ENCODE measurements around the gene SERPINE3.

The SERPINE3 gene

DNA sequence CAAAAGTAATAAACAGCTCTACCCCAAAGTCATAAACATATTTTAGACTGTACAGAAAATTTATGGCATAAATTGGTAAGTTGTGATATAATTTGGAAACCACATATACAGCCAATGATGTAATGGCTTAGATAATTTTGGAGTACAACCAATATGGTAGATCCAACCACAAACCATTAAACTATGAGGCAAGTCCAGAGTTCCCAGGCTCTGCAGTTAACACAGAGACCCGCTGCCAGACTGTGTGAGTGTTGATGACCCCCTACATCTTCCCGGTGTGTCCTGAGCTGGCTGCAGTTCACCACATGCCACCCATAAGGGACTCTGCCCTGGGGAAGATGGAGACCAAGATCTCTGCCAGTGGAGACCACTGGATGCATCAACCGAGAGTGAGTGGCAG lies 9.9 kb upstream of the SERPINE3 start:
- H3K9ac ChIP-seq (ENCODE audit: low read length): no peak overlapping the region
- H3K9me3 ChIP-seq (ENCODE audit: low read length): no peaks in the 10 kb centered on the region
- no peak overlapping the region for H3K4me3 ChIP-seq (ENCODE audit: low read depth in 1 of 2, low read length in 2 of 2)
- no peaks in the 10 kb centered on the region for H3K4me1 ChIP-seq (ENCODE audit: insufficient read depth, low read length)
- H3K27ac ChIP-seq (ENCODE audit: low read depth, low read length): no peak overlapping the region
- no peaks in the 10 kb centered on the region for H3K36me3 ChIP-seq (ENCODE audit: insufficient read depth, low read length)
- no peaks in the 10 kb centered on the region for H3K27me3 ChIP-seq (ENCODE audit: control insufficient read depth in 1 of 2, insufficient read depth in 2 of 2, low read length in 2 of 2)

DNA sequence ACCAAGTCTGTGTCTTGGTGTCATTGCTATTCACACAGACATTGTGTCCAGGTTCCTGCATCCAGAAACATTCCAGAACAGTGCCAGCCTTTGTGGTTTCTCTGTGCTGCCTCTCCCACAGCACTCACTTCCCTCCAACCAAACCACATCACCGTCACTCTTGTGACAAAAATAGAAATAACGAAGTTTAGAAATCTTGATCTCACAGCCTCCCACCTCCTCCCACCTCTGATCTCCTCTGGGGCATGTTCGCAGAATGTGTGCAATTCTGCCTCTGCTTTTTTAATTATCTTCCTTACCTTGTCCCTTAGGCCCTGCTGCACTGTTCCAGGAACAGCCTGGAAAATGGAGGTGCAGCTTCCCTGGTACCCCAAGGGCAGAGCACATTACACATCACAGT lies 8.7 kb upstream of the SERPINE3 start:
- Histone ChIP-seq H3K4me3 (ENCODE audit: low read depth in 1 of 2, low read length in 2 of 2) (no peak overlapping the region), H3K36me3 (ENCODE audit: insufficient read depth, low read length) (no peaks in the 10 kb centered on the region), H3K9ac (ENCODE audit: low read length) (no peak overlapping the region), H3K9me3 (ENCODE audit: low read length) (no peaks in the 10 kb centered on the region), H3K4me1 (ENCODE audit: insufficient read depth, low read length) (no peaks in the 10 kb centered on the region), H3K27me3 (ENCODE audit: control insufficient read depth in 1 of 2, insufficient read depth in 2 of 2, low read length in 2 of 2) (no peaks in the 10 kb centered on the region), H3K27ac (ENCODE audit: low read depth, low read length) (no peak overlapping the region)

- H3K27ac ChIP-seq (ENCODE audit: low read depth, low read length): no peak overlapping the region
Measured at GRCh38 chr13:51331354-51331861, 8.1 kb upstream of the SERPINE3 start.

GRCh38 chr13:51332566-51333361 lies 6.7 kb upstream of the SERPINE3 start:
- Histone ChIP-seq H3K4me3 (ENCODE audit: low read depth in 1 of 2, low read length in 2 of 2) (no peak overlapping the region), H3K4me1 (ENCODE audit: insufficient read depth, low read length) (no peaks in the 10 kb centered on the region), H3K9me3 (ENCODE audit: low read length) (no peaks in the 10 kb centered on the region), H3K27me3 (ENCODE audit: control insufficient read depth in 1 of 2, insufficient read depth in 2 of 2, low read length in 2 of 2) (no peaks in the 10 kb centered on the region), H3K27ac (ENCODE audit: low read depth, low read length) (no peak overlapping the region), H3K36me3 (ENCODE audit: insufficient read depth, low read length) (no peaks in the 10 kb centered on the region), H3K9ac (ENCODE audit: low read length) (no peak overlapping the region)

More at GRCh38 chr13:51331354-51331861, 8.1 kb upstream of the SERPINE3 start:
- no peaks in the 10 kb centered on the region for H3K4me1 ChIP-seq (ENCODE audit: insufficient read depth, low read length)
- H3K9me3 ChIP-seq (ENCODE audit: low read length): no peaks in the 10 kb centered on the region
- no peaks in the 10 kb centered on the region for H3K36me3 ChIP-seq (ENCODE audit: insufficient read depth, low read length)
- H3K9ac ChIP-seq (ENCODE audit: low read length): no peak overlapping the region
- no peaks in the 10 kb centered on the region for H3K27me3 ChIP-seq (ENCODE audit: control insufficient read depth in 1 of 2, insufficient read depth in 2 of 2, low read length in 2 of 2)
- no peak overlapping the region for H3K4me3 ChIP-seq (ENCODE audit: low read depth in 1 of 2, low read length in 2 of 2)

GRCh38 chr13:51333421-51333820 lies 6.1 kb upstream of the SERPINE3 start:
- Histone ChIP-seq H3K27ac (ENCODE audit: low read depth, low read length) (no peak overlapping the region), H3K9ac (ENCODE audit: low read length) (no peak overlapping the region), H3K4me3 (ENCODE audit: low read depth in 1 of 2, low read length in 2 of 2) (no peak overlapping the region), H3K4me1 (ENCODE audit: insufficient read depth, low read length) (no peaks in the 10 kb centered on the region), H3K9me3 (ENCODE audit: low read length) (no peaks in the 10 kb centered on the region), H3K36me3 (ENCODE audit: insufficient read depth, low read length) (no peaks in the 10 kb centered on the region), H3K27me3 (ENCODE audit: control insufficient read depth in 1 of 2, insufficient read depth in 2 of 2, low read length in 2 of 2) (no peaks in the 10 kb centered on the region)

GRCh38 chr13:51333826-51334225 lies 5.7 kb upstream of the SERPINE3 start:
- Histone ChIP-seq H3K9ac (ENCODE audit: low read length) (no peak overlapping the region), H3K27ac (ENCODE audit: low read depth, low read length) (no peak overlapping the region)

DNA sequence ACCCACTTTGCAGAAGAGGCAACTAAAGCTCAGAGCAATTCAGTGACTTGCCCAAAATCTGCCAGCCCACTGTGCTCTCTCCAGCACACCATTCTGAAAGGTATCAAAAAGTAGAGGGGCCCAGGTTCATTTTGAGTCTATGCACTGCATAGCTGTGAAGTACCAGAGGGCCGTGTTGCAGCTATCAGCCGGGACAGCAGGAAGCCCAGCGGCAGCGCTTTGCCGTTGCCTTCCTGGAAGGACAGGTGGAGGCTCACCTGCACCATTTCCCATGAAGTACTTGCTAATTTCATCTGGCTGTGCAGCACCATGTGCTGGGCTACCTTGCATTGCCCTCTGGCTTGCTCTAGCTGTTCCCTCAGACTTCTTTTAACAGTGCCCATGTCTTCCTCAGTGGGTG lies 2.7 kb upstream of the SERPINE3 start:
- no peak overlapping the region for H3K4me3 ChIP-seq (ENCODE audit: low read depth in 1 of 2, low read length in 2 of 2)
- no peak overlapping the region for H3K9ac ChIP-seq (ENCODE audit: low read length)
- H3K27me3 ChIP-seq (ENCODE audit: control insufficient read depth in 1 of 2, insufficient read depth in 2 of 2, low read length in 2 of 2): no peaks in the 10 kb centered on the region
- no peaks in the 10 kb centered on the region for H3K9me3 ChIP-seq (ENCODE audit: low read length)
- no peaks in the 10 kb centered on the region for H3K36me3 ChIP-seq (ENCODE audit: insufficient read depth, low read length)
- H3K27ac ChIP-seq (ENCODE audit: low read depth, low read length): no peak overlapping the region
- H3K4me1 ChIP-seq (ENCODE audit: insufficient read depth, low read length): no peaks in the 10 kb centered on the region

More at GRCh38 chr13:51333826-51334225, 5.7 kb upstream of the SERPINE3 start:
- no peaks in the 10 kb centered on the region for H3K4me1 ChIP-seq (ENCODE audit: insufficient read depth, low read length)
- no peak overlapping the region for H3K4me3 ChIP-seq (ENCODE audit: low read depth in 1 of 2, low read length in 2 of 2)
- H3K36me3 ChIP-seq (ENCODE audit: insufficient read depth, low read length): no peaks in the 10 kb centered on the region
- no peaks in the 10 kb centered on the region for H3K27me3 ChIP-seq (ENCODE audit: control insufficient read depth in 1 of 2, insufficient read depth in 2 of 2, low read length in 2 of 2)
- no peaks in the 10 kb centered on the region for H3K9me3 ChIP-seq (ENCODE audit: low read length)

DNA sequence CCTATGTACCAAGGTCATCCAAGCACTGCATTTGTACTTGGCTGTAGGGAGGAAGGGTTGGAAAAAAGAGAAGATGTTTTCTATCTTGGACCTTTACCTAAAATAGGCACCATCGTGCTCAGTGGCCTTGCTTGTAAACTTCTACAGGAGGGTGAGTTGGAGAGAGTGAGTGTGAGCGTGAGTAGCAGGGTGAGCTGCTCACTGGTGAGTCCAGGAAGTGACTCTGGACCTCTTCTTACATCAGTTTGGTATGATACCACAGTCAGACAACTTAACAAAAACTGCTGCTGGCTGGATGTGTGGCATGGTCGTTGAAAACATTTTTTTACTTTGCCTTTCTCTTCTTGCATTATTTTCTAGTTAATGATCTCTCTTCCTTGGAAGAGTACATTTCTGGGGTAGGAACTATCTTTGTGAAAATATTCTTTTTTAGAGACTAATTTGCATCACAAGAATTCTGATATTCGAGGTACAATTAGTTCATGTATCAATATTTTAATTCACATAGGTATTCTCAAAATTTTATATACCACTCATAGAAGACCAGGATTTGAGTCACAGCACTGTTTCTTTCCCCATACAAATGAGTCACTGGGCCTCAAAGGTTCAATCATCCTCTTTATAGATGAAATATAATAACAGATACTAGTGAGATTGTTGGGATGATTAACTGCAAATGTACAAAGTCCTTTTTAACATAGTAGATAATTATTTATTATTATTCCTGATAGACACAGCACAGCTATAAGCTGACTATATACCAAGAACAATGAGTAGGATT lies 651 bp downstream of the SERPINE3 start:
- no peaks in the 10 kb centered on the region for H3K4me1 ChIP-seq (ENCODE audit: insufficient read depth, low read length)
- H3K27ac ChIP-seq (ENCODE audit: low read depth, low read length): no peak overlapping the region
- H3K4me3 ChIP-seq (ENCODE audit: low read depth in 1 of 2, low read length in 2 of 2): no peak overlapping the region
- no peaks in the 10 kb centered on the region for H3K9me3 ChIP-seq (ENCODE audit: low read length)
- H3K9ac ChIP-seq (ENCODE audit: low read length): no peak overlapping the region
- H3K36me3 ChIP-seq (ENCODE audit: insufficient read depth, low read length): no peaks in the 10 kb centered on the region
- no peaks in the 10 kb centered on the region for H3K27me3 ChIP-seq (ENCODE audit: control insufficient read depth in 1 of 2, insufficient read depth in 2 of 2, low read length in 2 of 2)

- H3K36me3 ChIP-seq (ENCODE audit: insufficient read depth, low read length): no peaks in the 10 kb centered on the region
- no peak overlapping the region for H3K4me3 ChIP-seq (ENCODE audit: low read depth in 1 of 2, low read length in 2 of 2)
- H3K27ac ChIP-seq (ENCODE audit: low read depth, low read length): no peak overlapping the region
Measured at GRCh38 chr13:51341232-51341631, 1.7 kb downstream of the SERPINE3 start.

DNA sequence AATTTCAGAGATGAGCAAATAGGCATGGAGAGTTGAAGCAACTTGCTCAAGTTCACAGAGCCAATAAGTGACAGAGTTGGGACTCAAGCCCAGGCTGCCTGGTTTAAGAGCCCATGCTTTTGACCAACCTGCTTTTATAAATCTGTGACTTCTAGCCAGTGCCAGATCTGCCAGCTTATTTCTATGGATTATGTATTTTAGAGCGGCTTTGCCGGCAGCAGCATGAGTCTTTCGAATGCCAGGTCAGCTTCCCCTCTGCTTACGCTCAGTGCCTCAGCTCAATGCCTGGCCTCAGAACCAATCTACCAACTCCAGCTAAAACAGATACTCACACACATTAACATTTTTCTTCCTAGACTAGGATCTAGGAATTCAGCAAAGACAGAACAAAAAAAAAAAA lies 2.3 kb downstream of the SERPINE3 start:
- Histone ChIP-seq H3K27me3 (ENCODE audit: control insufficient read depth in 1 of 2, insufficient read depth in 2 of 2, low read length in 2 of 2) (no peaks in the 10 kb centered on the region), H3K36me3 (ENCODE audit: insufficient read depth, low read length) (no peaks in the 10 kb centered on the region), H3K4me1 (ENCODE audit: insufficient read depth, low read length) (no peaks in the 10 kb centered on the region), H3K4me3 (ENCODE audit: low read depth in 1 of 2, low read length in 2 of 2) (no peak overlapping the region), H3K9ac (ENCODE audit: low read length) (no peak overlapping the region), H3K27ac (ENCODE audit: low read depth, low read length) (no peak overlapping the region), H3K9me3 (ENCODE audit: low read length) (no peaks in the 10 kb centered on the region)

More at GRCh38 chr13:51341232-51341631, 1.7 kb downstream of the SERPINE3 start:
- Histone ChIP-seq H3K9ac (ENCODE audit: low read length) (no peak overlapping the region), H3K9me3 (ENCODE audit: low read length) (no peaks in the 10 kb centered on the region), H3K27me3 (ENCODE audit: control insufficient read depth in 1 of 2, insufficient read depth in 2 of 2, low read length in 2 of 2) (no peaks in the 10 kb centered on the region), H3K4me1 (ENCODE audit: insufficient read depth, low read length) (no peaks in the 10 kb centered on the region)

GRCh38 chr13:51342706-51343105 lies 3.2 kb downstream of the SERPINE3 start:
- no peak overlapping the region for H3K27ac ChIP-seq (ENCODE audit: low read depth, low read length)
- H3K9me3 ChIP-seq (ENCODE audit: low read length): no peaks in the 10 kb centered on the region
- no peaks in the 10 kb centered on the region for H3K36me3 ChIP-seq (ENCODE audit: insufficient read depth, low read length)
- H3K4me1 ChIP-seq (ENCODE audit: insufficient read depth, low read length): no peaks in the 10 kb centered on the region
- no peak overlapping the region for H3K9ac ChIP-seq (ENCODE audit: low read length)
- no peak overlapping the region for H3K4me3 ChIP-seq (ENCODE audit: low read depth in 1 of 2, low read length in 2 of 2)
- no peaks in the 10 kb centered on the region for H3K27me3 ChIP-seq (ENCODE audit: control insufficient read depth in 1 of 2, insufficient read depth in 2 of 2, low read length in 2 of 2)

Measured in muscle layer of colon (tissue), 2 donors.